Skeletal muscle tissue (tissue), 4 donors: ENCODE data around the gene MAFG. TPM values are rescaled to one million over a fixed set of nuclear protein-coding genes. Genes with fewer than 3 reads are reported as not detected.

Experiments used
- H3K27ac ChIP-seq: one replicate; pipeline ENCODE4 v1.7.0; 2013; ENCODE audit warnings: mild to moderate bottlenecking, low read depth, low read length, inconsistent platforms
- H3K27me3 ChIP-seq, 3 donors: one replicate each; pipeline ENCODE4 v1.7.0; 2013; ENCODE audit warnings: low read length in 3 of 3; ENCODE audit not compliant: control insufficient read depth in 3 of 3, insufficient read depth in 3 of 3
- H3K36me3 ChIP-seq, 3 donors: one replicate each; pipeline ENCODE4 v1.7.0; 2013; ENCODE audit warnings: low read length in 3 of 3; ENCODE audit not compliant: control insufficient read depth in 3 of 3, insufficient read depth in 3 of 3
- H3K4me1 ChIP-seq, 3 donors: one replicate each; pipeline ENCODE4 v1.7.0; 2013; ENCODE audit warnings: low read length in 3 of 3, mild to moderate bottlenecking in 3 of 3; ENCODE audit not compliant: control insufficient read depth in 3 of 3, insufficient read depth in 3 of 3
- H3K4me3 ChIP-seq, 3 donors: one replicate each; pipeline ENCODE4 v1.7.0; 2013; ENCODE audit warnings: low read length in 3 of 3
- H3K9ac ChIP-seq, 3 donors: one replicate each; pipeline ENCODE4 v1.7.0; 2013; ENCODE audit warnings: low read length in 3 of 3, mild to moderate bottlenecking in 3 of 3, moderate library complexity in 2 of 3, low read depth in 1 of 3
- H3K9me3 ChIP-seq, 3 donors: one replicate each; pipeline ENCODE4 v1.7.0; 2013; ENCODE audit warnings: low read length in 3 of 3; ENCODE audit not compliant: control insufficient read depth in 3 of 3
- total RNA-seq: library from RNA; depleted of rRNA; stranded (reverse); fragments of >200 nt; gene quantifications from one replicate; pipeline ENCODE4 v1.2.3, GENCODE V29; 2014
- donor health status: Osteomylitis.

The MAFG gene
- total RNA-seq, 1 donor from 2014 or later = 8.9 TPM

- peaks cover 4 to 11% (median 9%) of the 10 kb centered on the region in 3 donors for H3K4me1 ChIP-seq
- H3K9ac ChIP-seq = no peak overlapping the region
- H3K9me3 ChIP-seq = no peaks in the 10 kb centered on the region
- H3K27ac ChIP-seq = no peak overlapping the region
- H3K4me3 ChIP-seq = no peak overlapping the region
- no peaks in the 10 kb centered on the region for H3K27me3 ChIP-seq
- H3K36me3 ChIP-seq = peaks cover 2 to 5% (median 4%) of the 10 kb centered on the region in 3 donors
Measured at GRCh38 chr17:81950501-81950900, 23.0 kb upstream of the MAFG start.

DNA sequence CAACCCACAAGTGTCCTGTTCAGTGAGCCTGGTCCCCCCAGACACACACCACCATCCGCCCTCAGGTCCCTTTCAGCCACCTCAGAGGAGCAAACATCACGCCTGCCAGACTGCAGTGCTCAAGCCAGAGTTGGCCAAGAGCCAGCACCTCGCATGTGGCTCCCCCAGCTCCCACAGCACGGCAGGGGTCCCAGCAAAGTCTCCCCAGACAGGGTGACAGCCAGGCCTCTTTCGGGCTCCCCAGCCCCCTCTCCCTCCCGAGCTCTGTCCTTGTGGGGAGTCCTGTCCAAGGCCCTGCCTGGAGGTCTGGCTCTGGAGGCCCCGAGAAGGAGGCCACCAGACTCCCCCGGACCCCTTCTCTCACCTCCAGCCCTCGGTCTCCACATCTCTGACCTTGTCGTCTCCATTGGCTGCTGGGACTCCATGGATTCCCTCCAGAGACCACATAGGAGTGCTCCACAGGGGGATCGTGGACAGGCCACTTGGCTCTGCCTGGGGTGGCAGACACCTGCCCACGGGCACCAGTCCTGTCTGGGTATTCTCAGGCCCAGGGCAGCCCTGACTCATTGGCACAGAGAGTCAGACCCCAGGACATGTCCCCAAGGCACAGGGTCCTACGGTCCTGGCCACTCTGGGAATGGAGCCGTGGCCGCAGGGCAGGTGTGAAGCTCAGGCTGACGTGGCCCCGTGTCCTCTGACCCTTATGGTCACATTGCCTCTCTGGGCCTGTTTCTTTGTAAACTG lies 21.3 kb upstream of the MAFG start:
- H3K4me1 ChIP-seq = peaks cover 4 to 15% (median 12%) of the 10 kb centered on the region in 3 donors
- H3K27me3 ChIP-seq = no peaks in the 10 kb centered on the region
- no peaks in the 10 kb centered on the region for H3K9me3 ChIP-seq
- H3K27ac ChIP-seq = no peak overlapping the region
- no peak overlapping the region for H3K4me3 ChIP-seq
- no peak overlapping the region for H3K9ac ChIP-seq
- peaks cover 2 to 5% (median 4%) of the 10 kb centered on the region in 3 donors for H3K36me3 ChIP-seq

DNA sequence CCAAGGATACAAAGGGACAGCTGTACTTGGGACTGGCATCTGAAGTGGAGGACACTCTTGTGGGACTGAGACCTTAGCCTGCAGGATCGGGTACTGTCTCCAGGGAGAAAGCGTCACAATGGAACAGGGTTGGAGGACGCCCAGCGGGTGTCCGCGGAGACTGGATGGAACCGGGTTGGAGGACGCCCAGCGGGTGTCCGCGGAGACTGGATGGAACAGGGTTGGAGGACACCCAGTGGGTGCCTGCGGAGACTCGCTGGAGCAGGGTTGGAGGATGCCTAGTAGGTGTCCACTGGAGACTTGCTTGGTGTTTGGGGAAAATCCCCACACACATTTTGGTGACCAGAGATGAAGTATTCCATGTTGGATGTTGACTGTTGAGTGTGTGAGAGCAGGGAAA lies 19.7 kb upstream of the MAFG start, which contains the start of gene MYADML2:
MYADML2 (minus strand) TSS at position 45 of the 400 bp plus-strand sequence. CDS start 5,492 bp downstream, outside the sequence.
- Histone ChIP-seq H3K9ac (peak within 1 kb of the TSS in 1 of 3 donors; percentile 33), H3K4me3 (no peak within 1 kb of the TSS), H3K36me3 (peaks cover 2 to 5% (median 4%) of the 10 kb centered on the region in 3 donors), H3K27me3 (peaks cover 0 to under 1% (median 0%) of the 10 kb centered on the region in 3 donors), H3K4me1 (peaks cover 5 to 15% (median 14%) of the 10 kb centered on the region in 3 donors), H3K9me3 (no peaks in the 10 kb centered on the region), H3K27ac (peak within 1 kb of the TSS; percentile 36)

DNA sequence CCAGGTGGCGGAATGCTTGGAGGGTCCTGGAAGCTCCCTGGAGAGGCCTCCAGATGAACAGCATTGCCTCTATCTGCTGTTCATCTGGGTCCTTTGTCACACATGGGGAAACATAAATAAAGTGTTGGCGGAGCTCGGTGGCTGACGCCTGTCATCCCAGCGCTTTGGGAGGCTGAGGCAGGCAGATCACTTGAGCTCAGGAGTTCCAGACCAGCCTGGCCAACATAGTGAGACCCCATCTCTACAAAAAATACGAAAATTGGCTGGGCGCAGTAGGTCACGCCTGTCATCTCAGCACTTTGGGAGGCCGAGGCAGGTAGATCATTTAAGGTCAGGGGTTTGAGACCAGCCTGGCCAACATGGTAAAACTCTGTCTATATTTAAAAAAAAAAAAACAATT lies 17.3 kb upstream of the MAFG start:
- H3K9me3 ChIP-seq = no peaks in the 10 kb centered on the region
- no peak overlapping the region for H3K27ac ChIP-seq
- H3K36me3 ChIP-seq = peaks cover 0 to 6% (median 0%) of the 10 kb centered on the region in 3 donors
- H3K4me1 ChIP-seq = peaks cover 14 to 33% (median 15%) of the 10 kb centered on the region in 3 donors
- no peak overlapping the region for H3K9ac ChIP-seq
- no peak overlapping the region for H3K4me3 ChIP-seq
- H3K27me3 ChIP-seq = peaks cover 0 to 6% (median 0%) of the 10 kb centered on the region in 3 donors

DNA sequence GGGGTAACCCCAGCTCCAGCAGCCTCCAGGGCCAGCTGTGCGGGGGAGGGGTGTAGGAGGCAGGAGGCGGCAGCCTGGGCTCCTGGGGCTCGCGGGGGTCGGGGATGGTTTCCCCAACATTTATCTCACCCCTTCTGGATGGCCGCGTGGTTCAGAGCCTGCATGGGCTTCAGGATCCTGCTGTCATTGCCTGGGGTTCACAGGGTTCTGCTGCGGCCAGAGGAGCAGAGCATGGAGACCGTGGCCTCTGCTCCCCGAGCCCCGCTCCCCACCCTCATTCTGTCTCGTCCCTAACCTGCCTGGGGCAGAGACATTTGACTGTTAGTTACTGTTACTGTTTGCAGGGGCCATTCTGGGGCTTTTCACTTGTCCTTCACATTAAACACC lies 14.6 kb upstream of the MAFG start:
- Histone ChIP-seq H3K27me3 (peaks cover 0 to 6% (median 0%) of the 10 kb centered on the region in 3 donors), H3K36me3 (peaks cover 0 to 17% (median 0%) of the 10 kb centered on the region in 3 donors), H3K4me1 (peaks cover 30 to 52% (median 35%) of the 10 kb centered on the region in 3 donors), H3K9ac (peak overlapping the region; percentile 80 to 100 (median 84)), H3K4me3 (peak overlapping the region; percentile 31 to 89 (median 69)), H3K9me3 (no peaks in the 10 kb centered on the region), H3K27ac (peak overlapping the region; percentile 100)

- Histone ChIP-seq H3K27me3 (peaks cover 0 to 6% (median 0%) of the 10 kb centered on the region in 3 donors), H3K9me3 (no peaks in the 10 kb centered on the region), H3K4me3 (peak overlapping the region; percentile 88 to 90 (median 89)), H3K27ac (peak overlapping the region; percentile 100), H3K36me3 (peaks cover 0 to 17% (median 0%) of the 10 kb centered on the region in 3 donors), H3K9ac (peak overlapping the region; percentile 96 to 100 (median 99)), H3K4me1 (peaks cover 32 to 51% (median 37%) of the 10 kb centered on the region in 3 donors)
Measured at GRCh38 chr17:81941484-81942166, 14.1 kb upstream of the MAFG start.

GRCh38 chr17:81940538-81941483 lies 13.3 kb upstream of the MAFG start:
- Histone ChIP-seq H3K9ac (peak overlapping the region; percentile 96 to 100 (median 99)), H3K27ac (peak overlapping the region; percentile 100), H3K36me3 (peaks cover 0 to 17% (median 0%) of the 10 kb centered on the region in 3 donors), H3K4me3 (peak overlapping the region; percentile 88 to 90 (median 89)), H3K27me3 (peaks cover 0 to 6% (median 0%) of the 10 kb centered on the region in 3 donors), H3K9me3 (no peaks in the 10 kb centered on the region), H3K4me1 (peaks cover 34 to 54% (median 41%) of the 10 kb centered on the region in 3 donors)

GRCh38 chr17:81939881-81940385 lies 12.4 kb upstream of the MAFG start:
- Histone ChIP-seq H3K27me3 (peaks cover 0 to 6% (median 0%) of the 10 kb centered on the region in 3 donors), H3K36me3 (peaks cover 0 to 17% (median 0%) of the 10 kb centered on the region in 3 donors), H3K4me3 (peak overlapping the region; percentile 88 to 90 (median 89)), H3K27ac (peak overlapping the region; percentile 100), H3K4me1 (peaks cover 34 to 54% (median 41%) of the 10 kb centered on the region in 3 donors), H3K9ac (peak overlapping the region; percentile 96 to 100 (median 99)), H3K9me3 (no peaks in the 10 kb centered on the region)

GRCh38 chr17:81939218-81939617 lies 11.7 kb upstream of the MAFG start:
- peaks cover 0 to 6% (median 0%) of the 10 kb centered on the region in 3 donors for H3K27me3 ChIP-seq
- H3K4me1 ChIP-seq = peaks cover 31 to 54% (median 41%) of the 10 kb centered on the region in 3 donors
- peaks cover 0 to 17% (median 0%) of the 10 kb centered on the region in 3 donors for H3K36me3 ChIP-seq
- H3K9ac ChIP-seq = peak overlapping the region; percentile 96 to 100 (median 99)
- no peaks in the 10 kb centered on the region for H3K9me3 ChIP-seq
- H3K4me3 ChIP-seq = peak overlapping the region; percentile 88 to 90 (median 89)
- peak overlapping the region; percentile 100 for H3K27ac ChIP-seq
